Chondrocyte (in vitro differentiated cells): Measurements from ENCODE around the gene DACH1. TPM values are rescaled to one million over a fixed set of nuclear protein-coding genes. Genes with fewer than 3 reads are reported as not detected.

Source experiments
- DNase-seq: peaks from one replicate; pipeline ENCODE4 v3.0.0; 2021; ENCODE audit warnings: mixed read lengths, low spot score
- H3K27ac Mint-ChIP-seq: one replicate; pipeline ENCODE4 v1.8.0; 2021; ENCODE audit warnings: mild to moderate bottlenecking, moderate library complexity, mixed read lengths; ENCODE audit not compliant: unreplicated experiment
- H3K27me3 Mint-ChIP-seq: 2 replicates; pipeline ENCODE4 v1.8.0; 2021; ENCODE audit warnings: low read depth, mixed read lengths
- H3K36me3 Mint-ChIP-seq: 2 replicates; pipeline ENCODE4 v1.8.0; 2021; ENCODE audit warnings: low read depth, mixed read lengths
- H3K4me1 Mint-ChIP-seq: 2 replicates; pipeline ENCODE4 v1.8.0; 2021; ENCODE audit warnings: low read depth, mild to moderate bottlenecking, mixed read lengths
- H3K4me3 Mint-ChIP-seq: one replicate; pipeline ENCODE4 v1.8.0; 2021; ENCODE audit warnings: mild to moderate bottlenecking, moderate library complexity, mixed read lengths; ENCODE audit not compliant: unreplicated experiment
- H3K9me3 Mint-ChIP-seq: 2 replicates; pipeline ENCODE4 v1.8.0; 2021; ENCODE audit warnings: low read depth, mixed read lengths
- CTCF ChIP-seq: fragments of 200-600 bp; sonication (generic); IDR thresholded peaks from 2 replicates; pipeline ENCODE4 v1.5.0; 2021; ENCODE audit warnings: antibody characterized with exemption, mild to moderate bottlenecking, moderate library complexity
- total RNA-seq: library from RNA; stranded (reverse); gene quantifications from 3 replicates; pipeline ENCODE4 v1.2.1, GENCODE V29; 2021

DACH1 gene
- total RNA-seq, 1 donor from 2014 or later: 0.72 TPM

GRCh38 chr13:71597150-71597549, 269.9 kb downstream of the DACH1 start:
- peaks cover 2% of the 10 kb centered on the region for H3K27me3 Mint-ChIP-seq
- DNase-seq: no peak
- no peaks in the 10 kb centered on the region for H3K36me3 Mint-ChIP-seq
- no peak overlapping the region for H3K27ac Mint-ChIP-seq
- no peak overlapping the region for H3K4me3 Mint-ChIP-seq
- TF ChIP-seq CTCF: no peak
- H3K9me3 Mint-ChIP-seq: no peaks in the 10 kb centered on the region
- H3K4me1 Mint-ChIP-seq: no peaks in the 10 kb centered on the region

GRCh38 chr13:71596116-71596515, 270.9 kb downstream of the DACH1 start:
- H3K4me1 Mint-ChIP-seq: no peaks in the 10 kb centered on the region
- peaks cover 2% of the 10 kb centered on the region for H3K27me3 Mint-ChIP-seq
- TF ChIP-seq CTCF: no peak
- no peak overlapping the region for H3K4me3 Mint-ChIP-seq
- H3K27ac Mint-ChIP-seq: no peak overlapping the region
- no peaks in the 10 kb centered on the region for H3K9me3 Mint-ChIP-seq
- no peak for DNase-seq
- no peaks in the 10 kb centered on the region for H3K36me3 Mint-ChIP-seq

GRCh38 chr13:71593566-71593965, 273.4 kb downstream of the DACH1 start:
- H3K36me3 Mint-ChIP-seq: no peaks in the 10 kb centered on the region
- H3K27me3 Mint-ChIP-seq: peaks cover 2% of the 10 kb centered on the region
- TF ChIP-seq CTCF: no peak
- H3K9me3 Mint-ChIP-seq: no peaks in the 10 kb centered on the region
- H3K27ac Mint-ChIP-seq: no peak overlapping the region
- DNase-seq: no peak
- H3K4me1 Mint-ChIP-seq: no peaks in the 10 kb centered on the region
- H3K4me3 Mint-ChIP-seq: no peak overlapping the region

GRCh38 chr13:71591374-71591773, 275.6 kb downstream of the DACH1 start:
- no peaks in the 10 kb centered on the region for H3K4me1 Mint-ChIP-seq
- no peaks in the 10 kb centered on the region for H3K9me3 Mint-ChIP-seq
- no peak overlapping the region for H3K27ac Mint-ChIP-seq
- no peak for TF ChIP-seq CTCF
- H3K27me3 Mint-ChIP-seq: peaks cover 2% of the 10 kb centered on the region
- DNase-seq: no peak
- H3K36me3 Mint-ChIP-seq: no peaks in the 10 kb centered on the region
- no peak overlapping the region for H3K4me3 Mint-ChIP-seq

- Mint-ChIP-seq H3K9me3 (no peaks in the 10 kb centered on the region), H3K27ac (no peak overlapping the region), H3K4me3 (no peak overlapping the region), H3K4me1 (no peaks in the 10 kb centered on the region), H3K36me3 (no peaks in the 10 kb centered on the region), H3K27me3 (peaks cover 2% of the 10 kb centered on the region)
- no peak for TF ChIP-seq CTCF
- DNase-seq: no peak
These were observed 276.3 kb downstream of the DACH1 start for GRCh38 chr13:71590654-71591148.
